Fibroblast of lung (primary cell): ENCODE data around the gene APOBEC3B.

ENCODE experiments used
- CTCF ChIP-seq, 2 donors: IDR thresholded peaks in 1 of 2; conservative IDR thresholded peaks in 1 of 2; 1 replicate in 1 of 2; 2 replicates in 1 of 2; pipeline ENCODE4 v1.5.1; 2011 to 2012; ENCODE audit warnings: low read length in 2 of 2, control low read depth in 1 of 2, inconsistent platforms in 1 of 2, low read depth in 1 of 2, mild to moderate bottlenecking in 1 of 2
- EZH2 ChIP-seq: IDR thresholded peaks from 2 replicates; pipeline ENCODE4 v1.5.1; 2012; ENCODE audit warnings: low read length, control low read depth, mild to moderate bottlenecking; ENCODE audit errors: missing control alignments

- TF ChIP-seq CTCF (conservative IDR thresholded peaks at IDR 0.05 in 1 of 2, IDR thresholded peaks at IDR 0.05 in 1 of 2; ENCODE audit: low read depth in 1 of 2, low read length in 2 of 2) (no peak), EZH2 (no peak)
These were observed 46.5 kb upstream of the APOBEC3B start for GRCh38 chr22:38935616-38936015.
